SKM-1 treated with dmso at 0.1 percent for 144 hours (cell line): Measurements from ENCODE around the gene CTNNA3.

Experiments used
- DNase-seq: peaks from one replicate; lab custom pipeline; 2025; ENCODE audit not compliant: unreplicated experiment; lab: John Stamatoyannopoulos, UW

CTNNA3 gene

DNA sequence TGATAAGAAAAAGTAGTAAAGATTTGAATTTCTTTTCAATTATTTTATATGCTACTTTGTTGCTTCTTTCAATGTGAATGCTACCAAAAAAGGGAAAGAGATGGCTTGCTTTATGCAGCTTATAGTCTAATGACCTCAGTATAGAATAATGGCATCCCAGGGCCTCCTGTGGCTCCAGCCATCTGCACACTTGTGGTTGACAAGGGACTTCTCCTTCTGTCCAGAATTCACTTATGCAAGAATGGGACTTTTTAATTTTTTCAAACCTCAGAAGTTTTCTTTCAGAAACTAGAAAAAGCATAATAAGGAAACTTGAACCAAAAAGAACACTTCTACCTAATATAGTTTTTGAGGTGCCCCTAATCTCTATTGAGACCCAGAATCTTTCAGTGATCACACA, 310.9 kb downstream of the CTNNA3 start:
- peak; percentile 44 for DNase-seq

DNA sequence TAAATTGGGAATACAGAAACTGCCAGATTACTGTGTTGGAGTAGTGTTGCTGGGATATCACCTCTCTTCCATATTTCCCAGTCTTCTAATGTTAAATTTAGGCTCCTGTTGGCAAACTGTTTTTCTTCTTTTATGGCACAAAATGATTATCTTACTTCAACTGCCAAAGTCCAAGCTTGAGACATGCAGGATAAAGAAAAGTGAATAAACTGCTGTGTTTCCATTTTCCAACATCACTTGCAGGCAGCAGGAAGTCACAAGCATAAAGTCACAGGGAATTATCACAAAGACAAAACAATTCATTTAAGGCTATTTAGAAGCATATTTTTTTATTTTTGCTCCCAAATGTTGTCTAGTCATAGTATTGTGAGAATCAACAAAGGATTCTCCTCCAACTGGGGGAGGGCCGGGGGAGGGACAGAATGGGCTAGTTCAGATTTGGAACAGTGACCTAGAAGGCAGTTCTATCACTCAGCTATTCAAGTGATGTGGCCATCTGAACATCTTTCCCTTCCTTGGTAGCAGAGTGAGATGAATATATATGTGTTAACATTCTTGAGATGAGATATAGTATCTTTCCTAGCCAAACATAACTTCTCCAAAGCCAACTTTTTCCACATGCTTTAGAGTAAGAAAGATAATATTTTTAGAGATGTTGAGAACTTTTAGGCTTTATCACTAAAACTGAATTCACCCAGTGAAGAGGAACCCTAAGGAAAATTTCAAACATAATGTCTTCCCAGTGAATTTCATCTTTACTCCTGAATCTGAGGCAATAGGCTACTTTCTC, 364.7 kb downstream of the CTNNA3 start:
- DNase-seq, result no peak

DNA sequence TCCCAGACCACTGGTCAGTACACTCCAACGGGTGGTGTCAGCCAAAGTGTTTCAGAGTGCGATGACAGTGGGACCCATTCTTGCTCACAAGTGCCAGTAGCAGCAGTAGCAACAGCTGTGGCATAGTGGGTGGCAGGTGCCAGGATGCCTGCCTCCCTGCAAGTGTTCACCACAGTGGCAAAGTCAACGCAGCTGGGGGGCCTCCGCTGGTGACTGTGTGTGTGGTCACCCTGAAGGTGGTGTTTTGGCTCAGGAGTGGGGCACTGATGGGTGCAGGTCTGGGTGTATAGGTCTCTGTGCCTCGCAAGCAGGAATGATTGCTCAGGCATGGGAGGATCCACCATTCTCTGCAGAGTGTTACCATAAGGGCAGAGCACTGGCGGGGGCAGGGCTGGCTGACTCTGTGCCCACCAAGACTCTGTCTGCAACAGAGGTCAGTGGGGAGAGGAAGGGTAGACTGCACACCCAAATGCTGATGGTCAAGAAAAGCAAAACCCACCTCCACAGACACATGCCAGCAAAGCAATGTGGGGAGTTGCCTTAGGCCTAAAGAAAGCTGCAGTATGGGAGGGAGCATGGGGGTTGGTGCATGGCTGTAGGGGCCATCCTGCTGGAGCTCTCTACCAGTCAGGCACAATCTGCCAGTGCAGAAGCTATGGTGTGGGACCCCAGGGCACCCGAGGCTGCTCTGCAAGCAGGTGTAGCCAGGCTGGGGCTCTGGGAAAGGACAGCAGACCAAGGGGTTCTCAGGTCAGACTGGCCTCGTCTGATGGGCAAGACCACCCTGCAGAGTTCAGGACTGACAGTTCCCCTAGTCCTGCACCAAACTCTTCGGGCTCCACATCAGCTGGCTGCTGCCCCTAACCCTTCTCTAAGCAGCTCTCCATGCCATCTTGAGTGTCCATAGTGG, 368.1 kb downstream of the CTNNA3 start:
- DNase-seq, result no peak

DNA sequence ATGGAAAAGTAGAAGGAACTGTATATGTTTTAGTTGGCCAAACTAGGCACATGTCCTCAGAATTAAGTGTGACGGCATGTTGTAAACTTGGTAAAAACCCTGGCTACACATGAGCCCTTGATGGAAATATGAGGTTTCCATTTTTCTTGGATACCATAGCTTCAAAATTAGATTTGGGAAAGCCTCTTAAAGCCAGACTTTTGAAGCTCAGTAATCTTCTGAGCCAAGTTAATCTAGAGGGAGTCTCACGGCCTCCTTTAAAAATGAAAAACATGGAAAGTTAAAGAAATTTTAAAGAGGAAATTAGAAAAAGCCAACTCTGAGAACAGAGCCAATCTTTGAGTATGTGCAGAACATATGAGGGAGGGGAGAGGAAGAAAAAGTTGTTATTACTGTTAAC, 376.0 kb downstream of the CTNNA3 start:
- DNase-seq, result no peak

DNA sequence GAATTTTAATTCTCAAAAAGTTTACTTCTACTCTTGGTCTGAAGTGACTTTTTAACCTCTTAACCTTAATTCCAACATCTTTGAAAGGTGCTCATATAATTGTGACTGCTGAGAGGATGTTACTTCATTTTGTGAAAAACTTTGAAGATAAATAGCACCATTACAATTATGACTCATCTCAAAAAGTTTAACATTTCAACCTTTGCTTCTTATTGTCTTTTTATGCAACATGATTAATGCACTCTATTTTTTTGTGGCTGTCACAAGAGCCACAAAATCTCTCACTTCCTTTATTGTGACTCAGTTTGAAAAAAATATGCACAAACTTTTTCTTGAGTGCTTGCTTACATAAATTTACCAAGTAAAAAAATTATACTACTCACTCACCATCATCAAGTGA, 387.1 kb downstream of the CTNNA3 start:
- no peak for DNase-seq

DNA sequence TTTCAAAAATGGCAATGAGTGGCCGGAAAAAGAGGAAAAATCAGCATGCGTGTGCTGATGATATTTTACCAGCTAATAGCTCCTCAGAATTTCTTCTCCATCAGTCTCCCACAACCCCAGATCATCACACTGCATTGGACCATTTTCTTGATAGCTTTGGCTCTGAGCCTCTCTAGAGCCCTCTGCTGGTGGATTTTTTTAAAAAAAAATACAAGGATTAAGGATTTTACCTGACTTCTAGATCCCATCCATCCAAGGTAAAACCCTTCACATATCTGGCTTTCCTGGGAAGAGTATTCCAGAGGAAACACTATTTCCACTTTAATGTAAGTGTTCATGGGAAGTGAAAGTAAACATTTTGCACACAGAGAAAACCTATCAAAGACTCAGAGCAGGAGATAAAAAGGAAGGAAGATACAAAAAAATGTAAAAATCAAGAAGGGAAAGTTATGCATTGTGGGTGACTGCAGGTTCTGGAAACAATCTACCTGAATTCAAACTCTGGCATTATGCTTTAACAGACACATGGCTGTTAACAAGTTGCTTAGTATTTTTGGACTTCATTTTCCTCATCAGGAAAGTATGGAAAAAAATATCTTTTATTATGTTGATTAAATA, 389.3 kb downstream of the CTNNA3 start:
- peak; percentile 23 for DNase-seq

DNA sequence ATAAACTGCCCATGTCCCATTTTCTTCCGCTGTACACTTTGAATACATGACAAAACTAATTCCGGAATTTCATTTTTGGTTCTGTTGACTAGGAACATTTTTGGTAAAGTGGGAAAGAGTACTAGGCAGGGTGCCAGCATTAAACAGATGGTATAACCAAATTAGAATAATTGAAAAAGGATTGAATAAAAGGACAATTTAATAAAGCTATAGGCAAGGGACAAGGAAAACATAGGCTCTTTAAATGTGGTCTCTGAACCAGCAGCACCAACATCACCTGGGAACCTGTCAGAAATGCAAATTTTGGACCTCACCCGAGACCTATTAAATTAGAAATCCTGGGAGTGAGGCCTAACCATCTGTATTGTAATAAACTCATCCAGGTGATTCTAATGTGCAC, 393.3 kb downstream of the CTNNA3 start:
- no peak for DNase-seq

DNA sequence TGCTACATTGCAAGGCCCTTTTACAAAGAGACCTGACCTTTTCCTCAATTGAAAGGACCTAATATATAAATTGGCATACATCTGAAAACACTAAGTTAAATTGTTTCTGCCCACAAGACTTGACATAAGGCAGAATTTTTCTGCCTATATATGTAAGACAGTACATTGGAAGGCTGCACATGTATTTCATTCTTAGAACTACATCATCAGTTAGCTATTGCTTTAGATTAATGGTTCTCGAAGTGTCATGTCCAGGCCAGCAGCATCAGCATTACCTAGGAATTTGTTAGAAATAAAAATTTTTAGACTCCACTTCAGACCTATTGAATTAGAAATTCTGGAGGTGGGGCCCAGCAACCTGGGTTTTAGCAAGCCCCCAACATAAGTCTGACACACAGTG, 396.2 kb downstream of the CTNNA3 start:
- DNase-seq, result no peak

DNA sequence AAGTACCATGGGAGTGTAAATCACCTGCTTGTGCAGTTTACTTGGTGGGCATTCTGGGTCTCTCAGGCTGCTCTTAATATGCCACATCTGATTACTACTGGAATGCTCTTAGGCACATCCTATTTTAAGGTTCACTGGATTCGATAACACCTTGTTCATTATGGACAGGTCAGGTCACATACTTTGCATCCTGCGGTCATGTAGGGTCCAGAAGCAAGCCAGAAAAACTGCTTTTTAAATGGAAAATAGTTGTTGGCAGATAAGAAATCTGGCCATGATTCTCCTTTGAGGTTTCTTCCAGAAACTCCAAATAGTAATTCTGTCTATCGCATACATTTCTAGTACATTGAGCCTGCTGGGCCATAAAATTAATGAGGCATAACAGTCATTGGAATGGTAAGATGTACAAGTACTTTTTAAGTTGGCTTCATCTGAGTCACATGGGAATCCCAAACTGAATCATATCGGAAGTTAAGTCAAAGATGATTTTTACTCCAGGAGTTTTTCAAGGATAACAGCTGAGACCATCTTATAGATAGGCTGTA, 398.3 kb downstream of the CTNNA3 start:
- no peak for DNase-seq

DNA sequence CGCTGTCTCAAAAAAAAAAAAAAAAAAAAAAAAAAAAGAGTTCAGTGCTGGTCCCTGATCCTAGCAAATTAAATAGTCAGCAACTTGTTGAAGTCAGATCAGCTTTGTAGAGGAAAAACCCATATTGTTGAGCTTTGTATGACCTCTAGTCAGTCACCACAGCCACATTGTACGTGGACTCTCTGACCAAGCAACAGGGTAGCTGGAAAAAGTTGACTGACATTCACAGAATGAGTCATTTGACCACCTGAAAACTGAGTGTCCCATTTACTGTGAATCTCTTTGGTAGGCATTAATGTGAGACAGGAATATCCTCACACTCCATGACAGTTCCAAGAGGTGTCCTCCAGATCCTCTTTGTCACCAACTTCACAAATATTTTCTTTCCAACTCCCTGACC, 399.1 kb downstream of the CTNNA3 start:
- no peak for DNase-seq

DNA sequence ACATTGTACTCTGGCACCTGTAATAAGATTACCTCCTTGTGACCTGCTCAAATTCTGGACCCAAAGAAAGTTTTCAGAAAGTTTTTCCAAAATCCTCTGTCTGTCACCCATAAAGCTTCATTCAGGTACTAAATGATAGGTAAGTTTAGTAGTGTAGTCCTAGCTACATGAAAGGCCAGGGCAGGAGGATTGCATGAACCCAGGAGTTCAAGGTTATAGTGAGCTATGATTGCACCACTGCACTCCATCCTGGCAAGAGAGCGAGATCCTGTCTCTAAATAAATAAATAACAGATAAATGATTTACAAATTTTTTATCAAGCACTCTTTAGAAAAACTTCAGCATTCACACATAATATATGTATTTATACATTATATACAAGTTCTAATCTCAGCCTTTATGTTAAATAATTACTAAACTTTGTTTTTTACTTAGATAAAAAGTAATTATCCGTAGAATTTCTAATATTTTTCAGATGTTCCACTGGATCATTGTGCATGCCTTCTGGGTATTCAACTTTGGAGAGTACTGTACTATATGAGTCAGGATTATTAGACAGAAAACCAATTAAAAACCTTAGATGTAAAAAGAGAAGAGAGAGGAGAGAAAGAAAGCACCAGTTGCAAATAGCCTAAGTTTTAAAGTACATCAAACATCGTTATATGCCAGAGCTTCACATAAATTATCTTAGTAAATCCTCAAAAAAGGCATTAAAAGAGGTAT, 407.1 kb downstream of the CTNNA3 start:
- DNase-seq, result no peak

DNA sequence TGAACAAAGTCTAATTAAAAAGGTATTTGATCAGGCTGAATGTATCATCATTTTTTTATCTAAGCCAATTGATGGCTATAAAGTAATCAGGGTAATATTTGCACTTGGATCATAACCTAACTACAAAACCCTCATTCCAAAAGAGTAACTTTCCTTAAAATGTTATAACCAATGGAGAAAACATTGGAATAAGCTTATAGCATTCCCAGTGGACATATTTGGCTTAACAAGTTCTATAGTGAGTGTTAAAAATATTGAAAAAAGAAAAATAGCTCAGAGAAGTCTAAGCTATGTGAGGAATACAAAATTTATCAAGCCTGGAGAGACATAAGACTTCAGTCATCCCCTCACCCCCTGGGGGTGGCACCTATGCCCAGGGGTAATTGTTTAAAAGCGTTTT, 411.4 kb downstream of the CTNNA3 start:
- DNase-seq, result no peak

DNA sequence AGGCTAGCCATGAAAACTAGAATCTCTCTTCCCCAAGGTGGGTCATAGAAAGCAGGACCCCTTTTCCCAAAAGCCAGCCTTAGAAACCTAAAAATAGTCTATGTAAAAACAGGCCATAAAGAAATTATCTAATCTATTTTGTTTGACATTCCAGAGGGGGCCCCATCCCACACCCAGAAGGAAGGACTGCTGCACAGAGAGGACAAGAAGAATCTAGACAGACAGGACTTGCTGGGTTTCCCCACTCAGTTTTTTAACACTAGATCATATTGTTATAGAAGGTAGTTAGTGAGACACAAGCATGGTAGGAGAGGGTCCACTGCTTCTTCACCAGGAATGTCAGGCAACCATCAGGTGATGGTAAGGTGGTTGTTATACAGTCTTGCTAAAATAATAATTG, 413.1 kb downstream of the CTNNA3 start:
- DNase-seq, result no peak

DNA sequence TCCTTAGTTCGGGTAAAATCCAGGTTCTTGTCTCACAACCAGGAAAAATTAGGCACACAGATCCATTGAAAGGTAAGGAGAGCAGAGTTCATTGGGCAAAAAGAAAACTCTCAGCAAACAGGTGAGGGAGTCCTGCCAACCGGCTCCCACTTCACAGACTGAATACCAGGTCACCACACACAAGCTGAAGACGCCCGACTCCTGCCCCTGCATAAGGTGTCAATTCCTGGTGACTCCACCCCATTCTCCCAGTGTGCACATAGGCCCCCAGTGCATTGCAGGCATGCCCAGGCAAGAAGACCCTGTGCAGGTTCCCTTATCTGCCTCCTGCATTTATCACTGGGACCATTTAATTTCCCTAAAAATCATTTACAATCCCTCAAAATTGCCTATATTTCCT, 415.6 kb downstream of the CTNNA3 start:
- no peak for DNase-seq

DNA sequence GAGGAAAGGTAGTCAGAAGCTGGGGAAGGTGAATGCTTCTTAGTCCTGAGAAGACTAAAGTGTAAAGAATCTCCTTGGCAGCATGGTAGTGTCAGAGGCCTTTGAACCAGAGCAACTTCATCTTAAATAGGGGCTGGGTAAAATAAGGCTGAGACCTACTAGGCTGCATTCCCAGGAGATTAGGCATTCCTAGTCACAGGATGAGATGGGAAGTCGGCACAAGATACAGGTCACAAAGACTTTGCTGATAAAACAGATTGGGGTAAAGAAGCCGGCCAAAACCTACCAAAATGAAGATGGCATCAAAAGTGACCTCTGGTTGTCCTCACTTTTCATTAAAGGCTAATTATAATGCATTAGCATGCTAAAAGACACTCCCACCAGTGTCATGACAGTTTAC, 418.6 kb downstream of the CTNNA3 start:
- no peak for DNase-seq

DNA sequence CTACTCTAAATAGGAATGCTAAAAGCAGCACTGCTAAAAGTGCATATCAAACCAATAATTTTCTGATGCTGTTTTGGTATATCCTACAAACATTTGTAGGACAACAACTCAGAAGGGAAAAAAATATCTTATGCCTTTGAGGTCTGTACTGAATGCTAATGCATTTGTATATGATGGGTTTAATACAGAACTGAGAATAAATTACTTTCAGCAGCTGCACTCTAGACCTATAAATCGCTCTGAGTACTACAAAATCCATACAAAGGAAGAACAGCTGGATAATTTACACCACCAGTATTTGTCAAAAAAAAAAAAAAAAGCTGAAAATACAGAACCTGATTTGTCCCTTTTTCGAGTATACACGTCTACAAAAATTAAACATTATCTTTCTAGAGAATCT, 426.2 kb downstream of the CTNNA3 start:
- no peak for DNase-seq

DNA sequence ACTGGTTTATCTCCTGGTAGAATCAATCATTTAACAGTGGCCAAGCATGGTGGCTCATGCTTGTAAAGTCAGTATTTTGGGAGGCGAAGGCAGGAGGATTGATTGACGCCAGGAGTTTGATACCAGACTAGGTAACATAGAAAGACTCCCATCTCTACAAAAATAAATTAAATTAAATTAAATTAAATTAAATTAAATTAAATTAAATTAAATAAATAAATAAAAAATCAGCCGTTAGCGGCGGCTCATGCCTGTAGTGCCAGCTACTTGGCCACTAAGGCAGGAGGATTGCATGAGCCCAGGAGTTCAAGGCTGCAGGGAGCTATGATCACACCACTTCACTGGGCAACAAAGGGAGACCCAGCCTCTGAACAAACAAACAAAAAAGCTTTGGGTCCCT, 427.8 kb downstream of the CTNNA3 start:
- DNase-seq, result no peak

DNA sequence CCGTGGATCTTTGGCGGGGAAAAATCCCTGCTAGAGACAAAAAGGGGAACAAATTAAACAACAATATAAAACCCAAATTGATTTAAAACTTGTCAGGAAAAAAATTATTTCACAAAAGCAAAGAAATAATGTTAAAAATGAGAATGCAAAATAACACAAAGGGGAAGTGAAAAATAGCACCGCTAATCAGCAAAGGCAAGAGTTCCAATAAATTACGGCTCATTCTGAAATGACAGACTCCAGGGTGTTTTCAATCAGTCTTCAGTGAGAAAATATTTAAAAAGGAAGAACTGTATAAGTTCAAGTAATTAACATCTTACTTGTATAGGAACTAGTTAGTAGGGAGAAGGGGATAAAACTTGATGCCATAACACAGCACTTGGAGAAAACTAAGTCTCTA, 433.3 kb downstream of the CTNNA3 start:
- no peak for DNase-seq

DNA sequence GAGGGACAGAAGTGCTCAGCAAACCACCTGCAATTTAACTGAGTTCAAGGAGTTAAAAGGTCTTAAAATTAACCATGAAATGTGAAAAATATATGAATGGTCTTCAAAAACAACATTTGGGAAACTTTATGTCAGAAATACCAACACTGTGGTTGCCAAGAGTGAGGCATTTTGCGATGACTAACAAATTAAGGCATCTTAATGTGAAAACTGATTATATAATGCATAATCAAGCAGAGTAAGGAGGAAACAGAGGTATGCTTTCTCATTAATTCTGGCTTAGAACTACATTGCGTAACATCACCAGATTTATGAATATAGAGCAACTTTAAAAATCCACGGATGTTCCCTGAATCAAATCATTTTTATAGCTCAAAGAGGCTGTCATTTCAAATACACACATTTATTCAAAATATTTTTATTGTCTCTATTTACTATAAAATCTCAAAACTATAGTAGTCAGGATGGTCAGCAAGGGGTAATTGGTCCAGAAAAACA, 434.6 kb downstream of the CTNNA3 start:
- DNase-seq, result no peak

DNA sequence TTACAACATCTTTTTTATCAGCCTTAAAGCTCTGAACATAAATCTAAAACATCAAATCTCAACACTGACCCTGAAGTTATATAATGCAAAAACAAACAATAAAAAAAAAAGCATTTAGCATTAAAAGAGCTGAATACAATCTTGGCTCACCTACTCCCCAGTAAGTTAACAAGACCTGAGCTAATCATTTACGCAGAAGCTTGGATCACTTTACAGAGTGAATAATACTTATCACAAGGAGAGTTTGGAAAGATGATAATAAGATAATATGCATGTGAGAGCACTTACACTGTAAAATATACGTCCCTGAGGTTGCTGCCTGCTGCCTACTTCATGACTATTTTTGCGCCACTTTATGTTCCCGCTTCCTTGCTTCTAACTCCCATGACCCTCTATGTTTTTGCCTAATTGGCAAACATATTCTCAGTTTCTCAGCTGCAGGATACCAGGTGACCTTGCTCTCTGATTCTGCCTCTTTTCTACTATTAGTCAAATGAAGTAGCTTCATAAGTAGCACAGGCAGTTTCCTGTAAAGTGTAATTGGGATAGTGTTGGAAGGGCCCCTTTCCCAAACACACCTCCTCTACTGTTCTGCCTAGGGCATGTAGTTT, 436.6 kb downstream of the CTNNA3 start:
- DNase-seq, result no peak
